ENCODE results near the gene SIK2. TPM values are rescaled to one million over a fixed set of nuclear protein-coding genes. Genes with fewer than 3 reads are reported as not detected.

Gene SIK2
- total and polyA plus RNA-seq, 2 donors (not counting 1 experiment from before 2014, with no cell fraction given), result 4.9 to 21.8 TPM

DNA sequence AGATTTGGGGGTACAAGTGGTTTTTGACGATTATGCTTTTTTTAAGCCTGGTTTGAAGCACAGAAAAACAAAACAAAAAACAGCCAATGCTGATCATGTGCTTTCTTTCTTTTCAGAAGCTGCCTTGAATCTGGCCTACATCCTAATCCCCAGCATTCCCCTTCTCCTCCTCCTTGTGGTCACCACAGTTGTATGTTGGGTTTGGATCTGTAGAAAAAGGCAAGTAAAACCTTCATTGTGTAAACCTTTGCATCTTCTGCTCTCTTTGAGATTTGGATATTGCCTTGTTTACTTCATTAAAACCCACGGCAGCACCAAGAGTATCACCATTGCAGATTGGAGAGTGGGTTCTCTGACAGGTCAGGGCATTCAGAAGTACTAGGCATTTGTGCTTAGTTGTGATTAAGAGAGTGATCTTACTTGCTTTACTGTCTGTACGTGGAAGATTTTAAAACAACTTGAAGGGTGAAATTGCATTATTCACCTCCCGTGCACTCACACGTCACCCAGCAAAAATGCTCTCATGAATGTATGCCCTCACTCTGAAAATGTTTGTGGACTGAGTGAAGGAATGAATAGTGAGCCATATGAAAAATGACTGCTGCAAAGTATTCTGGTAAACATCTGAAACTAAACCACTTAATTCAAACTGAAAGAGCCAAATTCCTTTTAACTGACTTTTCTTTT lies 44.7 kb upstream of the SIK2 start:
- Histone ChIP-seq H3K79me2 (ENCODE audit: control insufficient read depth, insufficient read depth, low read length) (no peaks in the 10 kb centered on the region), H2AFZ (ENCODE audit: insufficient read depth, low read depth, low read length, poor library complexity, severe bottlenecking) (no peak overlapping the region), H3K4me2 (replicated peaks; ENCODE audit: low read depth, low read length, poor library complexity, severe bottlenecking) (no peak overlapping the region), H3K4me1 (ENCODE audit: control insufficient read depth in 2 of 2, insufficient read depth in 2 of 2, low read length in 2 of 2) (no peaks in the 10 kb centered on the region), H3K27me3 (replicated peaks in 1 of 4; ENCODE audit: control extremely low read depth in 1 of 4, control insufficient read depth in 3 of 4, insufficient read depth in 4 of 4, low read length in 3 of 4) (peaks cover 0 to 2% (median 0%) of the 10 kb centered on the region in 4 experiments), H3K27ac (ENCODE audit: low read length in 2 of 2) (no peak overlapping the region), H3K9ac (ENCODE audit: low read length) (no peak overlapping the region), H4K20me1 (ENCODE audit: control insufficient read depth, insufficient read depth, low read length, poor library complexity, severe bottlenecking) (no peaks in the 10 kb centered on the region), H3K36me3 (replicated peaks in 1 of 2; ENCODE audit: control extremely low read depth in 1 of 2, control insufficient read depth in 1 of 2, extremely low read depth in 1 of 2, insufficient read depth in 2 of 2, low read length in 1 of 2) (no peaks in the 10 kb centered on the region), H3K9me3 (ENCODE audit: control extremely low read depth in 1 of 3, control insufficient read depth in 2 of 3, insufficient read depth in 1 of 3, low read length in 2 of 3) (peaks cover 0 to 12% (median 7%) of the 10 kb centered on the region in 3 donors), H3K4me3 (ENCODE audit: control extremely low read depth in 1 of 5, extremely low read depth in 1 of 5, insufficient read depth in 1 of 5, low read depth in 2 of 5, low read length in 4 of 5) (no peak overlapping the region)
- ChIA-PET POLR2A (no interaction called here), CTCF (interaction anchor here (0.9 kb wide), 1 partner anchor 220 kb away, joined by 3 read pairs; no protein-coding TSS in a partner anchor)
- peaks cover 7% of the 10 kb centered on the region for H3K9me3 Mint-ChIP-seq (ENCODE audit: insufficient read depth)
- H3K4me3 Mint-ChIP-seq, result no peak overlapping the region
- H3K4me1 Mint-ChIP-seq, result no peaks in the 10 kb centered on the region
- intact Hi-C loops (cut with micrococcal nuclease), result no loop called here
- H3K27me3 Mint-ChIP-seq, result peaks cover 19% of the 10 kb centered on the region
- no peak for ATAC-seq (ENCODE audit: low read depth)
- WGBS (ENCODE audit: insufficient coverage), result no CpG with 5 or more reads among the region's 5 CpGs
- no peak overlapping the region for H3K27ac Mint-ChIP-seq
- TF ChIP-seq, protein P1, sequence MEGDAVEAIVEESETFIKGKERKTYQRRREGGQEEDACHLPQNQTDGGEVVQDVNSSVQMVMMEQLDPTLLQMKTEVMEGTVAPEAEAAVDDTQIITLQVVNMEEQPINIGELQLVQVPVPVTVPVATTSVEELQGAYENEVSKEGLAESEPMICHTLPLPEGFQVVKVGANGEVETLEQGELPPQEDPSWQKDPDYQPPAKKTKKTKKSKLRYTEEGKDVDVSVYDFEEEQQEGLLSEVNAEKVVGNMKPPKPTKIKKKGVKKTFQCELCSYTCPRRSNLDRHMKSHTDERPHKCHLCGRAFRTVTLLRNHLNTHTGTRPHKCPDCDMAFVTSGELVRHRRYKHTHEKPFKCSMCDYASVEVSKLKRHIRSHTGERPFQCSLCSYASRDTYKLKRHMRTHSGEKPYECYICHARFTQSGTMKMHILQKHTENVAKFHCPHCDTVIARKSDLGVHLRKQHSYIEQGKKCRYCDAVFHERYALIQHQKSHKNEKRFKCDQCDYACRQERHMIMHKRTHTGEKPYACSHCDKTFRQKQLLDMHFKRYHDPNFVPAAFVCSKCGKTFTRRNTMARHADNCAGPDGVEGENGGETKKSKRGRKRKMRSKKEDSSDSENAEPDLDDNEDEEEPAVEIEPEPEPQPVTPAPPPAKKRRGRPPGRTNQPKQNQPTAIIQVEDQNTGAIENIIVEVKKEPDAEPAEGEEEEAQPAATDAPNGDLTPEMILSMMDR (IDR thresholded peaks at IDR 0.05), result no peak
- TF ChIP-seq EZH2 (IDR thresholded peaks at IDR 0.05; ENCODE audit: borderline replicate concordance, insufficient read depth, low read depth, low read length, poor library complexity, severe bottlenecking), result no peak
- no peak for DNase-seq

DNA sequence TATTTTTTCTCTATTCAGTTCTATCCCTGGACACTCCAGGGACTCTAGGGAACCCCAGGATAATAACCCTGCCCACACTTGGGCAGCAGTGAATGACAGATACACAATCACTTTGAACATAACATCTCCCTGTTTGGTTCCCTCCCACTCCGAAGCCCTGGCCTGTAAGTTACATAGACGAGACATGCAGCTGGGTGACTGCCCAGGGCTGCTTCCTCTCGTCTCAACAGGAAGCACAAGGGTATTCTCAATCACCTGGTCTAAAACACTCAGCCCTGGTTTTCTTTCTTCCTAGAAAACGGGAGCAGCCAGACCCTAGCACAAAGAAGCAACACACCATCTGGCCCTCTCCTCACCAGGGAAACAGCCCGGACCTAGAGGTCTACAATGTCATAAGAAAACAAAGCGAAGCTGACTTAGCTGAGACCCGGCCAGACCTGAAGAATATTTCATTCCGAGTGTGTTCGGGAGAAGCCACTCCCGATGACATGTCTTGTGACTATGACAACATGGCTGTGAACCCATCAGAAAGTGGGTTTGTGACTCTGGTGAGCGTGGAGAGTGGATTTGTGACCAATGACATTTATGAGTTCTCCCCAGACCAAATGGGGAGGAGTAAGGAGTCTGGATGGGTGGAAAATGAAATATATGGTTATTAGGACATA lies 42.3 kb upstream of the SIK2 start:
- Histone ChIP-seq H4K20me1 (ENCODE audit: control insufficient read depth, insufficient read depth, low read length, poor library complexity, severe bottlenecking) (no peaks in the 10 kb centered on the region), H3K4me1 (ENCODE audit: control insufficient read depth in 2 of 2, insufficient read depth in 2 of 2, low read length in 2 of 2) (no peaks in the 10 kb centered on the region), H3K4me3 (ENCODE audit: control extremely low read depth in 1 of 5, extremely low read depth in 1 of 5, insufficient read depth in 1 of 5, low read depth in 2 of 5, low read length in 4 of 5) (no peak overlapping the region), H3K27ac (ENCODE audit: low read length in 2 of 2) (no peak overlapping the region), H2AFZ (ENCODE audit: insufficient read depth, low read depth, low read length, poor library complexity, severe bottlenecking) (no peak overlapping the region), H3K27me3 (replicated peaks in 1 of 4; ENCODE audit: control extremely low read depth in 1 of 4, control insufficient read depth in 3 of 4, insufficient read depth in 4 of 4, low read length in 3 of 4) (peaks cover 0 to 2% (median 0%) of the 10 kb centered on the region in 4 experiments), H3K9ac (ENCODE audit: low read length) (no peak overlapping the region), H3K4me2 (replicated peaks; ENCODE audit: low read depth, low read length, poor library complexity, severe bottlenecking) (no peak overlapping the region), H3K79me2 (ENCODE audit: control insufficient read depth, insufficient read depth, low read length) (no peaks in the 10 kb centered on the region), H3K36me3 (replicated peaks in 1 of 2; ENCODE audit: control extremely low read depth in 1 of 2, control insufficient read depth in 1 of 2, extremely low read depth in 1 of 2, insufficient read depth in 2 of 2, low read length in 1 of 2) (no peaks in the 10 kb centered on the region), H3K9me3 (ENCODE audit: control extremely low read depth in 1 of 3, control insufficient read depth in 2 of 3, insufficient read depth in 1 of 3, low read length in 2 of 3) (peaks cover 0 to 12% (median 7%) of the 10 kb centered on the region in 3 donors)
- TF ChIP-seq, protein P1 (IDR thresholded peaks at IDR 0.05), result no peak
- TF ChIP-seq EZH2 (IDR thresholded peaks at IDR 0.05; ENCODE audit: borderline replicate concordance, insufficient read depth, low read depth, low read length, poor library complexity, severe bottlenecking), result no peak
- no peaks in the 10 kb centered on the region for H3K4me1 Mint-ChIP-seq
- peaks cover 7% of the 10 kb centered on the region for H3K9me3 Mint-ChIP-seq (ENCODE audit: insufficient read depth)
- no peak overlapping the region for H3K4me3 Mint-ChIP-seq
- peaks cover 12% of the 10 kb centered on the region for H3K27me3 Mint-ChIP-seq
- WGBS (ENCODE audit: insufficient coverage), result 65% methylated on average over 11 of the region's 11 CpGs
- DNase-seq, result no peak
- POLR2A ChIA-PET, result no interaction called here
- intact Hi-C loops (cut with micrococcal nuclease), result no loop called here
- CTCF ChIA-PET, result interaction anchor here (1.2 to 5.1 kb wide), 3 partner anchors 217 to 281 kb away, joined by 4 to 39 read pairs (median 16); no protein-coding TSS in a partner anchor
- no peak overlapping the region for H3K27ac Mint-ChIP-seq
- ATAC-seq (ENCODE audit: low read depth), result no peak
